Measurements from ENCODE around the gene KRTAP10-5. TPM values are rescaled to one million over a fixed set of nuclear protein-coding genes. Genes with fewer than 3 reads are reported as not detected.
A peak's percentile ranks its signal among the peaks of the same experiment; 100 is the strongest.

Gene KRTAP10-5
- total RNA-seq, 6 experiments from 2014 or later = not detected

DNA sequence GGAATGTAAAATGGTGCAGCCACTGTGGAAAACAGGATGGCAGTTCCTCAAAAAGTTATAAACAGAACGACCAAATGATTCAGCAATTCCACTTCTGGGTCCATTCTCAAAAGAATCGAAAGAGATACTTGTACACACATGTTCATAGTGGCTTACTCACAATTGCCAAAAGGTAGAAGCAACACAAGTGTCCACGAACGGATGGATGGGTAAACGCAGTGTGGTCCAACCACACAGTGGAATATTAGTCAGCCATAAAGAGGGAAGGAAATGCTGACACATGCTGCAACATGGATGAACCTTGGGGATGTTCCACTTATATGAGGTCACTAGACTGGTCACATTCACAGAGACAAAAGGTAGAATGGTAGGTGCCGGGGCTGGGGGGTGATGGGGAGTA is 45.7 kb downstream of the KRTAP10-5 start:
- Histone ChIP-seq H3K4me1 (no peaks in the 10 kb centered on the region), H3K27me3 (no peaks in the 10 kb centered on the region), H3K9me3 (no peaks in the 10 kb centered on the region), H3K27ac (no peak overlapping the region), H3K36me3 (no peaks in the 10 kb centered on the region), H3K4me3 (no peak overlapping the region)
- 95% methylated on average over 6 of the region's 6 CpGs for WGBS (ENCODE audit: insufficient coverage, low coverage, low lambda C conversion rate, missing lambda C conversion rate)
- TF ChIP-seq POLR2A (IDR thresholded peaks at IDR 0.05) = no peak
- TF ChIP-seq, protein P1, sequence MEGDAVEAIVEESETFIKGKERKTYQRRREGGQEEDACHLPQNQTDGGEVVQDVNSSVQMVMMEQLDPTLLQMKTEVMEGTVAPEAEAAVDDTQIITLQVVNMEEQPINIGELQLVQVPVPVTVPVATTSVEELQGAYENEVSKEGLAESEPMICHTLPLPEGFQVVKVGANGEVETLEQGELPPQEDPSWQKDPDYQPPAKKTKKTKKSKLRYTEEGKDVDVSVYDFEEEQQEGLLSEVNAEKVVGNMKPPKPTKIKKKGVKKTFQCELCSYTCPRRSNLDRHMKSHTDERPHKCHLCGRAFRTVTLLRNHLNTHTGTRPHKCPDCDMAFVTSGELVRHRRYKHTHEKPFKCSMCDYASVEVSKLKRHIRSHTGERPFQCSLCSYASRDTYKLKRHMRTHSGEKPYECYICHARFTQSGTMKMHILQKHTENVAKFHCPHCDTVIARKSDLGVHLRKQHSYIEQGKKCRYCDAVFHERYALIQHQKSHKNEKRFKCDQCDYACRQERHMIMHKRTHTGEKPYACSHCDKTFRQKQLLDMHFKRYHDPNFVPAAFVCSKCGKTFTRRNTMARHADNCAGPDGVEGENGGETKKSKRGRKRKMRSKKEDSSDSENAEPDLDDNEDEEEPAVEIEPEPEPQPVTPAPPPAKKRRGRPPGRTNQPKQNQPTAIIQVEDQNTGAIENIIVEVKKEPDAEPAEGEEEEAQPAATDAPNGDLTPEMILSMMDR (IDR thresholded peaks at IDR 0.05) = no peak
- ATAC-seq (no peak), DNase-seq (peak in 1 of 3 donors; percentile 8)
- intact Hi-C loops (cut with DNase I) = no loop called here

DNA sequence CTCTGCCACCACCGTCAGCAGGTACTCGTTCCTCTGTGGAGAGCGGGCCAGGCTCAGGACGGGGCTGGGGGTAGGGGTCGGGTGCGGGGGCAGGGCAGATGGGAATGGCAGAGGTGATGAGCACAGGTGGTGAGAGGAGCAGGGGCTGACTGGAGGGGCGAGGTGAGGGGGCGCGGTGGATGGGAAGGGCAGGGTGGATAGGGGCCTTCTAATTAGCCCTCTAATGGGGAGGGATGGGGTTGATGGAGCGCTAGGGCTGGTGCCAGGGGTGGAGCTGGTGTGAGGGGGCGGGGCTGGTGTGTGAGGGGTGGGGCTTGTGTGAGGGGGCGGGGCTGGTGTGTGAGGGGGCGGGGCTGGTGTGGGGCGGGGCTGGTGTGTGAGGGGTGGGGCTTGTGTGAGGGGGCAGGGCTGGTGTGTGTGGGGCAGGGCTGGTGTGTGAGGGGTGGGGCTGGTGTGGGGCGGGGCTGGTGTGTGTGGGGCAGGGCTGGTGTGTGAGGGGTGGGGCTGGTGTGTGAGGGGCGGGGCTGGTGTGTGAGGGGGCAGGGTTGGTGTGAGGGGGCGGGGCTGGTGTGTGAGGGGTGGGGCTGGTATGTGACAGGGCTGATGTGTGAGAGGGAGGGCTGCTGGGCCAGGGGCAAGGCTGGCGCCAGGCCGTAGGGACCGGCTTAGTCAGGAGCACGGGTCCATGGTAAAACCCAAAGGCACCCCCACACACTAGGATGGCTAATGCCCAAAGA is 46.3 kb downstream of the KRTAP10-5 start:
- no peak overlapping the region for H3K27ac ChIP-seq
- no peaks in the 10 kb centered on the region for H3K4me1 ChIP-seq
- H3K9me3 ChIP-seq = no peaks in the 10 kb centered on the region
- intact Hi-C loops (cut with DNase I) = no loop called here
- peak in 1 of 3 donors; percentile 32 for DNase-seq
- H3K36me3 ChIP-seq = no peaks in the 10 kb centered on the region
- 83% methylated on average over 19 of the region's 21 CpGs for WGBS (ENCODE audit: insufficient coverage, low coverage, low lambda C conversion rate, missing lambda C conversion rate)
- TF ChIP-seq, protein P1 (IDR thresholded peaks at IDR 0.05) = no peak
- no peak for TF ChIP-seq POLR2A (IDR thresholded peaks at IDR 0.05)
- no peaks in the 10 kb centered on the region for H3K27me3 ChIP-seq
- no peak for ATAC-seq
- H3K4me3 ChIP-seq = no peak overlapping the region

DNA sequence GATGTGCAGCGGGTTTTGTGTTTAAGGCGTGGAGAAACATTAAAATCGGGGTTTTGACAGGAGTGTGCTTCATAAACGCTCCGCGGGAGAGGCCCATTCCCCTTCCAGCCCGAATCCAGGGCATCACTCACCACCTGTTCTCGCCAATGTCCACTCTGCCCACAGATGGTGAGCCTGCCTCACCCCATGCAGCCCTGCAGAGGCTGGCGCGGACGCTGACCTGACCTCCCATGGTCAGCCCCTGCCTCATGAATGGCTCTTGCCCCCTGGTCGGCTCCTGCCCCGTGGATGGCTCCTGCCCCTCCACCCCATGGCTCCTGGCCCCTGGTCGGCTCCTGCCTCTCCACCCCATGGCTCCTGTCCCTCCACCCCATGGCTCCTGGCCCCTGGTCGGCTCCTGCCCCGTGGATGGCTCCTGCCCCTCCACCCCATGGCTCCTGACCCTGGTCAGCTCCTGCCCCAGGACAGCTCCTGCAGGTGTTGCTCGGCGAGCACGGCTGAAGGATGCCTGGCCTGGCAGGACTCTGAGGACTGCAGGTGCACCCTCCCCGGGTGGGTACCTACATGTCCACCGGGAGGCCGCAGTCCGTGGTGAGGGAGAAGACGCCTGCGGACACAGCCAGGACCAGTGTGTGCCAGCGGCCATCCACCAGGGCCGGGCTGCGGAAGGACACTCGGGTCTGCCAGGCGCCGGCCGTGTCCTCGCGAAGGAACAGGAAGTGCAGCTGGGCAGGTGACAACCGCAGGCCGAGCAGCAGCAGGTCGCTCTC is 47.1 kb downstream of the KRTAP10-5 start:
- peak in 2 of 3 donors; percentile 18 to 44 for DNase-seq
- Histone ChIP-seq H3K27ac (no peak overlapping the region), H3K4me3 (no peak overlapping the region), H3K4me1 (no peaks in the 10 kb centered on the region), H3K9me3 (no peaks in the 10 kb centered on the region), H3K36me3 (no peaks in the 10 kb centered on the region), H3K27me3 (no peaks in the 10 kb centered on the region)
- WGBS (ENCODE audit: insufficient coverage, low coverage, low lambda C conversion rate, missing lambda C conversion rate) = 89% methylated on average over 14 of the region's 37 CpGs
- intact Hi-C loops (cut with DNase I) = no loop called here
- ATAC-seq = no peak
- TF ChIP-seq, protein P1 (IDR thresholded peaks at IDR 0.05) = no peak
- TF ChIP-seq POLR2A (IDR thresholded peaks at IDR 0.05) = no peak

DNA sequence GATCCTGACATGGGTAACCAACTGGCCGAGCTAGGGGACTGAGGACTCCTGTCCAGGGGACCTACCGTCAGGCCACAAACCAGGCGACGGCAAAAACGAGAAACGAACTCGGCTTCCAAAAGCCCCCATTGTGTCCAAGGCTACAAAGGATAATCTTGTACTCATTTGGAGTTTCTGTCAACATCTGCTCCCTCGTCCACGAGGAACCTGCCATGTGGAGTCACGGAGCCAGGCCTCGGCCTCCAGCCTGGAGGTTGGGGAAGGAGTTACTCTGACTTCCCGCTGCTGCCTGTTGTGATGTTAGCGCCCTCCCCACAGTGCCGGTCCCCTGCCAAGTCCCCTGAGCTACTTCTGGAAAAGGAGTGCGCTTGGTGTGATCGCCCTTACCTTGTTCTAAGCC is 47.7 kb downstream of the KRTAP10-5 start:
- peak in 1 of 3 donors; percentile 20 for DNase-seq
- no peaks in the 10 kb centered on the region for H3K36me3 ChIP-seq
- no peaks in the 10 kb centered on the region for H3K27me3 ChIP-seq
- WGBS (ENCODE audit: insufficient coverage, low coverage, low lambda C conversion rate, missing lambda C conversion rate) = 87% methylated on average over 12 of the region's 16 CpGs
- no peak overlapping the region for H3K4me3 ChIP-seq
- intact Hi-C loops (cut with DNase I) = no loop called here
- no peak for ATAC-seq
- no peak overlapping the region for H3K27ac ChIP-seq
- H3K4me1 ChIP-seq = no peaks in the 10 kb centered on the region
- H3K9me3 ChIP-seq = no peaks in the 10 kb centered on the region
- TF ChIP-seq, protein P1 (IDR thresholded peaks at IDR 0.05) = no peak
- TF ChIP-seq POLR2A (IDR thresholded peaks at IDR 0.05) = no peak

Measured in right lobe of liver (tissue), 6 donors.